ENCODE results near the gene PDIA5. TPM values are rescaled to one million over a fixed set of nuclear protein-coding genes. Genes with fewer than 3 reads are reported as not detected.

The PDIA5 gene
- total RNA-seq, 1 experiment from 2014 or later: 50.8 TPM

- TF ChIP-seq REST (IDR thresholded peaks at IDR 0.05; ENCODE audit: low read depth) (no peak), POLR2AphosphoS5 (IDR thresholded peaks at IDR 0.05; ENCODE audit: low read depth, low read length) (no peak), CTCF (IDR thresholded peaks at IDR 0.05 in 2 of 3, conservative IDR thresholded peaks at IDR 0.05 in 1 of 3; ENCODE audit: borderline replicate concordance in 1 of 3, insufficient read depth in 1 of 3, low read depth in 2 of 3, low read length in 2 of 3) (no peak), FOSL1 (IDR thresholded peaks at IDR 0.05; ENCODE audit: low read depth) (no peak), RAD21 (IDR thresholded peaks at IDR 0.05; ENCODE audit: low read depth) (no peak), SP1 (IDR thresholded peaks at IDR 0.05; ENCODE audit: low read depth) (no peak), ZFX (IDR thresholded peaks at IDR 0.05) (no peak)
These were observed 98.3 kb downstream of the PDIA5 start (continued) for GRCh38 chr3:123165163-123165562.

GRCh38 chr3:123167686-123168085 lies 100.9 kb downstream of the PDIA5 start:
- H3K27ac ChIP-seq (ENCODE audit: low read depth, low read length): no peak overlapping the region
- ChIA-PET CTCF (no interaction called here), RAD21 (ENCODE audit: low non-redundant PET in 1 of 2, low total read pairs in 2 of 2, uncharacterized antibody in 2 of 2, unreplicated experiment in 2 of 2) (no interaction called here), POLR2A (no interaction called here)
- H3K4me2 ChIP-seq (ENCODE audit: low read length): no peak overlapping the region
- no peaks in the 10 kb centered on the region; the same call in 1 of the 2 replicates for H4K20me1 ChIP-seq (ENCODE audit: insufficient read depth)
- no peaks in the 10 kb centered on the region for H3K27me3 ChIP-seq (ENCODE audit: insufficient read depth, low read length)
- H3K36me3 ChIP-seq (ENCODE audit: control insufficient read depth in 1 of 2, insufficient read depth in 2 of 2, low read length in 2 of 2): peaks cover 6 to 25% of the 10 kb centered on the region in 2 experiments; a peak in 3 of 4 replicates
- no peaks in the 10 kb centered on the region for H3K9me3 ChIP-seq (ENCODE audit: control insufficient read depth in 1 of 2, insufficient read depth in 1 of 2, low read depth in 1 of 2, low read length in 2 of 2)
- H3K4me3 ChIP-seq (replicated peaks in 1 of 2; ENCODE audit: low read depth in 1 of 2, low read length in 2 of 2): no peak overlapping the region
- intact Hi-C loops (cut with micrococcal nuclease): no loop called here
- TF ChIP-seq ZFX (IDR thresholded peaks at IDR 0.05): no peak
- TF ChIP-seq MAX (IDR thresholded peaks at IDR 0.05): no peak
- no peak for TF ChIP-seq CBX3 (IDR thresholded peaks at IDR 0.05; ENCODE audit: low read depth)
- no peak for TF ChIP-seq SIN3A (IDR thresholded peaks at IDR 0.05; ENCODE audit: low read depth)
- no peaks in the 10 kb centered on the region for H3K4me1 ChIP-seq (ENCODE audit: control insufficient read depth in 1 of 2, insufficient read depth in 2 of 2, low read length in 2 of 2)
- no TSS peak for BruUV-seq (replicated peaks)
- H3K79me2 ChIP-seq (ENCODE audit: insufficient read depth, low read length): no peaks in the 10 kb centered on the region
- ATAC-seq (no peak), DNase-seq (ENCODE audit: low read depth, low spot score) (no peak)
- H2AFZ ChIP-seq (ENCODE audit: low read depth, low read length, poor library complexity, severe bottlenecking): no peak overlapping the region
- H3K9ac ChIP-seq (ENCODE audit: low read length): no peak overlapping the region
- no peaks in the 10 kb centered on the region for H3K9me2 ChIP-seq (ENCODE audit: insufficient read depth)

Measured in HCT116 (cell line).